Inflammatory macrophage treated with lipopolysaccharide for 1 hour (primary cell): Measurements from ENCODE around the gene NTN1.

Experiments used
- DNase-seq, 2 donors: peaks; one replicate each; pipeline ENCODE4 v3.0.0-alpha.2; 2020 to 2022

Gene NTN1

GRCh38 chr17:9291912-9292560 lies 270.7 kb downstream of the NTN1 start:
- peak in 1 of 2 donors; percentile 8 for DNase-seq

- no peak for DNase-seq
These were observed 271.2 kb downstream of the NTN1 start for GRCh38 chr17:9292561-9292941.
